ENCODE data around the gene CARNS1. TPM values are rescaled to one million over a fixed set of nuclear protein-coding genes. Genes with fewer than 3 reads are reported as not detected.
"Not testable (repeated sequence)": the region's sequence is repeated elsewhere in the genome, so short reads cannot be mapped to it uniquely, and the experiment has no call there.

CARNS1 gene
- total and polyA plus RNA-seq, 2 experiments from 2014 or later = 1.4 to 2.1 TPM

GRCh38 chr11:67401495-67402191 lies 13.8 kb upstream of the CARNS1 start, which contains the start of gene PPP1CA:
PPP1CA (minus strand) TSS chr11:67401858; CDS start chr11:67401782, 76 bp downstream.
- peaks cover 10% of the 10 kb centered on the region for H3K4me1 ChIP-seq (ENCODE audit: low read depth)
- H3K9me3 ChIP-seq (ENCODE audit: low read depth) = no peaks in the 10 kb centered on the region
- peak; percentile 13 for TF ChIP-seq CTCF (IDR thresholded peaks at IDR 0.05; ENCODE audit: low read depth, low read length)
- peak within 1 kb of the TSS; percentile 73 for H3K4me3 ChIP-seq
- H3K27ac ChIP-seq = peak within 1 kb of the TSS; percentile 90
- H3K27me3 ChIP-seq = no peaks in the 10 kb centered on the region
- DNase-seq (ENCODE audit: low read depth in 1 of 2, low spot score in 1 of 2) = peak; percentile 93 to 95
- H3K36me3 ChIP-seq = peaks cover 20% of the 10 kb centered on the region

GRCh38 chr11:67402192-67402839 lies 13.2 kb upstream of the CARNS1 start:
- not testable (repeated sequence) for H3K9me3 ChIP-seq (ENCODE audit: low read depth); DNase-seq (ENCODE audit: low read depth in 1 of 2, low spot score in 1 of 2); H3K27me3 ChIP-seq; H3K4me3 ChIP-seq
- Histone ChIP-seq H3K4me1 (ENCODE audit: low read depth) (peaks cover 10% of the 10 kb centered on the region), H3K27ac (peak overlapping the region; percentile 58), H3K36me3 (peaks cover 17% of the 10 kb centered on the region)

- H3K9me3 ChIP-seq (ENCODE audit: low read depth); H3K4me3 ChIP-seq; DNase-seq (ENCODE audit: low read depth in 1 of 2, low spot score in 1 of 2); H3K36me3 ChIP-seq; H3K27ac ChIP-seq; H3K27me3 ChIP-seq: not testable (repeated sequence)
- peaks cover 10% of the 10 kb centered on the region for H3K4me1 ChIP-seq (ENCODE audit: low read depth)
These were observed 12.4 kb upstream of the CARNS1 start for GRCh38 chr11:67403085-67403484.

- H3K4me1 ChIP-seq (ENCODE audit: low read depth) = peaks cover 10% of the 10 kb centered on the region
- no peaks in the 10 kb centered on the region for H3K27me3 ChIP-seq
- H3K27ac ChIP-seq = no peak overlapping the region
- TF ChIP-seq CTCF (IDR thresholded peaks at IDR 0.05; ENCODE audit: low read depth, low read length) = no peak
- H3K9me3 ChIP-seq (ENCODE audit: low read depth) = no peaks in the 10 kb centered on the region
- no peaks in the 10 kb centered on the region for H3K36me3 ChIP-seq
- no peak overlapping the region for H3K4me3 ChIP-seq
- no peak for DNase-seq (ENCODE audit: low read depth in 1 of 2, low spot score in 1 of 2)
These were observed 10.8 kb upstream of the CARNS1 start for GRCh38 chr11:67404515-67405195.

- Histone ChIP-seq H3K4me1 (ENCODE audit: low read depth) (peaks cover 10% of the 10 kb centered on the region), H3K36me3 (no peaks in the 10 kb centered on the region), H3K9me3 (ENCODE audit: low read depth) (no peaks in the 10 kb centered on the region), H3K27me3 (no peaks in the 10 kb centered on the region), H3K4me3 (no peak overlapping the region), H3K27ac (no peak overlapping the region)
- no peak for TF ChIP-seq CTCF (IDR thresholded peaks at IDR 0.05; ENCODE audit: low read depth, low read length)
- no peak for DNase-seq (ENCODE audit: low read depth in 1 of 2, low spot score in 1 of 2)
These were observed 10.3 kb upstream of the CARNS1 start for GRCh38 chr11:67405196-67405567.

- Histone ChIP-seq H3K4me1 (ENCODE audit: low read depth) (peaks cover 6% of the 10 kb centered on the region), H3K4me3 (no peak overlapping the region), H3K9me3 (ENCODE audit: low read depth) (no peaks in the 10 kb centered on the region), H3K36me3 (no peaks in the 10 kb centered on the region), H3K27ac (no peak overlapping the region), H3K27me3 (no peaks in the 10 kb centered on the region)
- no peak for TF ChIP-seq CTCF (IDR thresholded peaks at IDR 0.05; ENCODE audit: low read depth, low read length)
- DNase-seq (ENCODE audit: low read depth in 1 of 2, low spot score in 1 of 2) = no peak
These were observed 9.7 kb upstream of the CARNS1 start for GRCh38 chr11:67405688-67406339.
